T47D (cell line): ENCODE results near the gene COG2.

ENCODE experiments used
- DNase-seq, 2 experiments: peaks; one replicate each; pipeline versions ENCODE4 v3.0.0 to v3.0.0-alpha.2; 2011 to 2012; ENCODE audit warnings: low read depth in 1 of 2, low spot score in 1 of 2
- JUND ChIP-seq: IDR thresholded peaks from 2 replicates; pipeline ENCODE4 v1.6.1; 2012; ENCODE audit warnings: low read depth
- in situ Hi-C: cut with HindIII; loops from 2 replicates; pipeline ENCODE4 v1.10.0; 2016; ENCODE audit warnings: low sequenced_read_pairs, low pct_unique_long_range_greater_than_20kb

Gene COG2

DNA sequence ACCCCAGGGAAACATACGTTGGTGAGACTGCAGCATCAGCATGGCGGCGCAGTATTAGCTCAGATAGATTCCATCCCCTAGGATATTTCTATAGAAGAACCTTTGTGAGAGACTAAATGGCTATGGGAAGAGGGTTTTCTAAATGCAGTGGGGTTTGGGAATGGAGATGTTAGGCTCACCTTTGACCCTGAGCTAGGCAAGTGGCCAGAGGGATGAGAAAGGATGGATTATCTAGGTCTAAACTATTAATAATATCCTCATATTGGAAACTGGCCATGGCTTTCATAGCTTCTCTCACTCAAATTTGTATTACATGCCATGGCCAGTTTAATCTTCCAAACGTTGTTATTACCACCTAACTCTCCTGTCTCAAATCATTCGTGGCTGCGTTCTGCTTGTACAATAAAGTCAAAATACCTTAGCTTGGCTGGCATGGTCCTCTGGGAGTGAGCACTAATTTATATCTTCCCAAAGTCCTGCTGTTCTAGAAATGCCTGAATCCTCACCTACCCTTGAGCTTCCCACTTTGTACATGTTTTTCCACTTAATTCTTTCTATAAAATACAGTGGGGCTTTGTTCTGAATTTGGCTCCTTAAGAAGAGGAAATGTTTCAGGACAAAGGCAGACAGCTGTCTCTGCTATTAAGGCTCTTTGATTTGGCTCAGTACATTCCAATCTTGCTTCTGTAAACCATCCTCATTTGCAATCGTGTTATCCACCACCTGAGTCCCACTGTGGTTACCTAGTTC, 31.0 kb upstream of the COG2 start:
- TF ChIP-seq JUND: no peak
- in situ Hi-C loops: no loop called here
- DNase-seq: no peak

DNA sequence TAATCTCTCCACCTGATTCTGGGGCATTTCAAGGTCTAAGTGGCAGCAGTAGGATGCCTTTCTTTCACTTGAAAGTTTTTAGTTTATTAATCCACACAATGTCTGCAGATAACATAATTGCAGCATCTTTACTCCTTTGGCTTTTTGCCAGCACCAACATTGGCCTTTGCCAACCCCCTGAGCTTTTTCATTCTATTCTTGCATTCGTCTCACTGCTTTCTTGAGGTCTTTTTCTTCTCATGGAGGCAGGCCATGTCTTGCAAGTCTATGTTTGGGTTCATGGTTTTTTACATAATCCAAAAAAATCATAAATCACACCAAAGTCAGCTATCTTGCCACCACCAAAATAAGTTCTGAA, 30.4 kb upstream of the COG2 start:
- no peak for DNase-seq
- in situ Hi-C loops: no loop called here
- no peak for TF ChIP-seq JUND

DNA sequence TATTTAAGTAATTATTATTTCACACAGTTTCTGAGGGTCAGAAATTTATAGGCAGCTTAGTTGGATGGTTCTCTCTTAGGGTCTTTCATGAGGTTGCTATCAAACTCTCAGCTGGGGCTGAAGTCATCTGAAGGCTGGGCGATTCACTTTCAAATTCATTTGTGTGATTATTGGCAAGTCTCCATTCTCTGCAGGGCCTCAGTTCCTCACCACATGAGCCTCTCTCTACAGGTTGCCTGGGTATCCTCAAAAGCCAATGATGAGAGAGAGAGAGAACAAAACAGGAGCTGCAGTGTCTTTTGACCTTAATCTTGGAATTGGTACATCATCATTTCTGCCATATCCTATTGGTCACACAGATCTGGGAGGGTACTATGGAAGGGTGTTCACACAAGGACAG, 29.6 kb upstream of the COG2 start:
- DNase-seq: no peak
- no peak for TF ChIP-seq JUND
- in situ Hi-C loops: no loop called here

DNA sequence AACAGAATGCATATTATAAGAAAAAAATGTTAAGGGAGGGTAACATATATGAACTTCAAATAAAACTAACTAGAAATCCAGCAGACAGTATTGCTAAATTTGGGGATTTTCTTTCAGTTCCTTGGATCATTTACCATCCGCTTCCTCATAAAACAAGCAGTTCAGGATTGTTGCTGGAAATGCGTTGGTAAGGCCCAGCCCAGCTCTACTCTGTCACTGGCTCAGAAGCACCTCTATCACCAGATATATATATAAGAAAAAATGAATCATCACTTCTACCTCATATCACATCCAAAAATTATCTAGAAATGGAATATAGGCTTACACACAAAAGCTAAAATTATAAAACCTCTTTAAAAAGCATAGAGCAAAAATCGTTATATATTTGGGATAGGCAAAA, 28.2 kb upstream of the COG2 start:
- DNase-seq: no peak
- in situ Hi-C loops: no loop called here
- TF ChIP-seq JUND: no peak

DNA sequence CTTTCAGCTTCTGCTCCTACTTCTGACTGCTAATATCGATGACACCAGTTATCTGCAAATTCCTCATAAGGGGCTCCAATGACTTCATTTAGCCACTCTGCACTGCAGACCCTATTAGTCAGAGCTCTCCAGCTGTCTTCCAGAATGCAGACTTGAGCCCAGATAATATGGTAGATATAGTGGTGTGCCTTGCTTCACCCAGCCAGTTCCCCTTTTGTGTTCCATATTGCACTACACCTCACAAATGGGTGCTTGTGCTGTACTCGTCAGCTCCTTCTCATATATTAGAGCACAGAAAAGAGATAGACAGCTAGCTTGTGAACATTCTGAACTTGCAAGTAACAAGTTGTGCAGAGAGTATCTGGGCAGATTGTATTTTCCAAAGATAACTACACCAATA, 23.7 kb upstream of the COG2 start:
- no peak for TF ChIP-seq JUND
- no peak for DNase-seq
- in situ Hi-C loops: no loop called here

DNA sequence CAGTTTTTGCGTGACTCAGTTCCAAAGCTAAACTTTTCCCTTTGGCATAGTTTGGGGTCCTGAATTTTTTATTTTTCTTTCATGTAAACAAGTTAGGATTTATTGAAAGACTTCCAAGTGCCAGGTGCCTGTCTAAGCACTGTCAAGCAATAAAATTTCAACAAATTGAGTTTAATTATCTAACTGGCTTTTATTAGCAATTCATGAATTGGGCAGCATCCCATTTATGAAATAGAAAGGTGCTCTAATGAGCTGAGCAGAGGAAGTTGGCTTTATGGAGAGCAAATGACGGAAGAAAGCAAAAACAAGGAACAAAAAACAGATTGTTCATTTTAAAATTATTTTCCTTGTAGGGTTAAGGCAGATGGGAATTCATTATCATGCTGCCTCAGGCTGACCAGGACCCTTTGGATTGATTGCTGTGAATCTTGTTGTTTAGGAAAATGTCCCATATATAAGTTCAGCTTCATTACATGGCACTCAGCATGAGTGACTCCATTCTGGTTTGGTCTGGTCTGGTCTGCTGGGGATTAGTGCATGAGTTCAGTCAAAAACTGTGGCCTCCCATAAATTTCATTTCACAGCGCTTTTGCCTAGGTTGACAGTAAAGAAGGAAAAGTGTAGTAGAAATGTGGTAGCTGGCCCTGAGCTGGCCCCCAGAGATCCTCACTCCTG, 21.5 kb upstream of the COG2 start:
- in situ Hi-C loops: no loop called here
- no peak for TF ChIP-seq JUND
- DNase-seq: no peak

DNA sequence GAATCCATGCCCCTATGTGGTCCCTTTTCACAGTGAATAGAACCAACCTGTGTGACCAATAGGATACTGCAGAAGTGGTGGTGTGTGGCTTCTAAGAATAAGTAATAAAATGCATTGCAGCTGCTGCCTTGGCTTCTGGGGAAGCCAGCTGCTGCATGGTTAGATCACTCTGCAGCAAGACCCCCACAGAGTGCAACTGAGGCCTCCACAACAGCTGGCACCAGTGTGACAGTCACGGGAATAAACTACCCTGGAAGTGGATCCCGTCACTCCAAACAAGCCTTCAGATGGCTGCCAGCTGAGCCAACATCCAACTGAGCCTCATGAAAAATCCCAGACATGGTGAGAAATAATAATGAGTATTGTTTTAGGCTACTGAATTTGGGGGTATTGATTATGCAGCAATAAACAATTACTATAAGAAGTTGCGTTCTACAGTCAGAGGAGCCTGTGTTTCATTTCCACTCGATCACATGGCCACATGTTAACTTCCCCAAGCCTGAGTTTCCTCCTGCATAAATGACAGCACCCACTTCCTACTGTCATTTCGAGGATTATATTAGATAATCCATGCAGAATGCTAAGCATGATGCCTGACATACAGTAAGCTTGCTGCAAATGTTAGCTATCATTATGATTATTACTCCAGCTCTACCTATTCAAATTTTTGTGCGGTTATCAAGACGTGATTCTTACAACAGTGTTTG, 20.8 kb upstream of the COG2 start:
- DNase-seq: no peak
- in situ Hi-C loops: no loop called here
- no peak for TF ChIP-seq JUND

DNA sequence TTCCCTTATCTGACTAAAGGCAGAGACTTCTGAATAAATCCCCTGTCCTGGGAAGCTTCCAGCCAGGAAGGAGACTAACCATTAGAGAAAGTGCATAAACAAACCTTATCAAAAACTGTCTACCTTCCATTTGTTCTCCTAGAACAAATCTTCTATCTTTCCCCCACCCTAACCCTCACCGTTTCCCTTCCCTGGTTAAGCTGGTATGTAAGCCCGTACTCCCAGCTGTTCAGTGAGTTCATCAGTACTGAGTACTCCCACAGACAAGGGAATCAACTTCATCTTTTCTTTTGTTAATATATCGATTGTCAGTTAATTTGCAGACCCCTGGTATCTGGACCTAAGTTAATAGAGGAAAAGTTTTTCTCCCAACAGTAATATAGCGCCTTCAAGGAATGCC, 20.1 kb upstream of the COG2 start:
- no peak for DNase-seq
- in situ Hi-C loops: no loop called here
- TF ChIP-seq JUND: no peak

DNA sequence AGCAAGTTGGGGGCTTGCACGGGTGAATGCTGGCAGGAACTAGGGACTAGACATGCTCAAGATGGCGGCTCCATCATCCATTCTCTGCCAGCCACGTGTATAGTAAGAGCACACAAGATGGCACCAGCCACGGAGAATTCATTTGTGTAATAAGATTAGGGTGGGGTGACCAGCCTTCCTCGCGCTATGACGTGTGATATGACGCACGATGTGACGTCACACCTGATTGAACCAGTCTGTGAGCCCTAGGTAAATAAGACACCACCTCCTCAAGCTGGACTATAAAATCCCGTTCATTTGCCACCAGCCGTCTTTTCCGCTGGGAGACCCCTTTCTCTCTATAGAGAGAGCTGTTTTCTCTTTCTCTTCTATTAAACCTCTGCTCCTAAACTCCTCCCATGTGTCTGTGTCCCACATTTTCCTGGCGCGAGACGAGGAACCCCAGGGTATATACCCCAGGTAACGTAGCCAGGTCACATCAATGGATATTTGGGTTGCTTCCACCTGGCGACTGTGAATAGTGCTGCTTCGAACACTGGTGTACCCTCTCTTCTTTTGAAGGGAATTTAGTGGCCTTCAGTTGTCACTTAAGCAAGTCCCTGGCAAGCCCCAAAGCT, 18.1 kb upstream of the COG2 start:
- in situ Hi-C loops: no loop called here
- no peak for DNase-seq
- no peak for TF ChIP-seq JUND

DNA sequence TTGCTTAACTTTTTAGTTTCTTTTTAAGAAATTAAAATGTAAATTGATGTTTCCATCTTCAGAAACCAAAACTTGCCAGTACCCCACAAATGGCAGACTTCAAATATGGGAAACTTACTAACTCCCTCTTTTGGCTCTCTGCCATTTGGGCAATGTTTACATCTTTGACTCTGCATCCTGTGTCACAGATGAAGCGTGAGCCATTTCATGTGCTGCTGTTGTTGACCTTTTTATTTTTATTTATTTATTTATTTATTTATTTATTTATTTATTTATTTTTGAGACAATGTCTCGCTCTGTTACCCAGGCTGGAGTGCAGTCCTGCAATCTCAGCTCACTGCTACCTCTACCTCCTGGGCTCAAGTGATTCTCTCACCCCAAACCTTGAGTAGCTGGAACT, 16.0 kb upstream of the COG2 start:
- no peak for DNase-seq
- in situ Hi-C loops: no loop called here
- no peak for TF ChIP-seq JUND

DNA sequence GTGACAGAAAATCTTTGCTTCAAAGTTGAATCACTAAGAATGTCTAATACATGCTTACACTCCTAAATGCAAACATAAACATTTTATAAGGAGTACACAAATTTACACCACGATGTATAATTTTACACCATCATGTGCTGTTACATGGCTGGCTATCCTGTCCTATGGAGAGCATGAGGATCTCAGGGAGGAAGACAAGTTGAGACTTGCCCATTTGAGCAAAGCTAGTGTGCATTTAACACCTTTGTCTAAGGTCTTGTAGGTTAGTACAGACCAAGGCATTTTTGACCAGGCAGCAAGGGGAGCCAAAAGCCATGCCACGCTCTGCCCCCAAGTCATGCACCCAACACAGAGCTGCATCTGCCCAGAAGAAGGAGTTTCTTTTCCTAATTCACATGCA, 14.5 kb upstream of the COG2 start:
- in situ Hi-C loops: no loop called here
- DNase-seq: no peak
- TF ChIP-seq JUND: no peak

DNA sequence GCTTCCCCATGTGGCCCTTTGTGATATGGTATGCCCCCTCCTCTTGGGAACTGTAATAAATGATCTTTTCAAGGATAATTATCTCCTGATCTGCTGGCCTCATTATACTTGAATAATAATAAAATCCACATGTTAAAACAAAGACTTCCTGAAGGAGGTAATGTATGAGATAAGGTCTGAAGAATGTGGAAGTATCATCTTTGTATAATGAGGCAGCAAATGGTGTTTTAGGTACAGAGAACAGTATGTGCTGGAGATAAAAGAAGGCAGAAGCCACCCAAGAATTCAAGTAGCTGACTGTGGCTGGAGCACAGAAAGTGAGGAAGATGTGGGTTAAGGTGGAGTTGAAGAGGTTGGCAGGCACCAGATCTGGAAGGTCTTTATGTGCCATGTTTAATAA, 12.8 kb upstream of the COG2 start:
- in situ Hi-C loops: no loop called here
- no peak for TF ChIP-seq JUND
- DNase-seq: no peak

DNA sequence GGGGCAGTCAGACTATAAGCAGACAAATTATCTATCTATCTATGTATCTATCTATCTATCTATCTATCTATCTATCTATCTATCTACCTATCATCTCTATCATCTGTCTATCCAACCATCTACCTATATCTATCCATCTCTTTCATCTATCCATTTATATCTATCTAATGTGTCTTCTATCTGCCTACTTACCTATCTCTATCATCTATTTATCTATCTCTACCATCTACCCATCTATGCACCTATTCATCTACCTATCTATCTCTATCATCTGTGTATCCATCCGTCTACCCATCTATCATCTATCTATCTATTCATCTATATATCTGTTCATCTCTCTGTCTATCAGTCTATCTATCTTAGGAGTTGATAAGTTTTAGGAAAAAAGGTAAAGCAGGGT, 10.8 kb upstream of the COG2 start:
- no peak for DNase-seq
- no peak for TF ChIP-seq JUND
- in situ Hi-C loops: no loop called here
